Endothelial cell of umbilical vein (primary cell): ENCODE measurements around the gene TMEM191C. TPM values are rescaled to one million over a fixed set of nuclear protein-coding genes. Genes with fewer than 3 reads are reported as not detected.

Experiments
- BruUV-seq: library from RNA; stranded (reverse); fragments of 400-500 nt; replicated peaks from 2 replicates; lab custom pipeline; 2021; lab: Mats Ljungman, UMichigan
- CTCF ChIA-PET: fragments of 300-600, 350-600 bp; sonication (Branson Sonifier 250); formaldehyde crosslinking; loops from one replicate; lab custom pipeline; 2021; ENCODE audit warnings: antibody characterized with exemption, inconsistent platforms; lab: Charles Lee
- POLR2A ChIA-PET: fragments of 300-600, 350-600 bp; sonication (Branson Sonifier 250); formaldehyde crosslinking; loops from one replicate; lab custom pipeline; 2021; ENCODE audit warnings: antibody characterized with exemption, inconsistent platforms; lab: Charles Lee
- DNase-seq: peaks from one replicate; pipeline ENCODE4 v3.0.0-alpha.2; 2011; ENCODE audit warnings: low read depth, low spot score
- FAIRE-seq: peaks from 2 replicates; lab custom pipeline; 2011; peaks lifted over from hg19 to GRCh38; lab: Jason Lieb, UNC
- H2AFZ ChIP-seq: 2 replicates; pipeline ENCODE4 v1.6.0; 2012; ENCODE audit warnings: low read depth, low read length, control low read depth, inconsistent platforms
- H3K27ac ChIP-seq: 2 replicates; pipeline ENCODE4 v1.5.1; 2011; ENCODE audit warnings: low read depth, mild to moderate bottlenecking, control low read depth, low read length, moderate library complexity; ENCODE audit not compliant: insufficient read depth
- H3K27me3 ChIP-seq, 2 experiments: 2 replicates each; pipeline versions ENCODE4 v1.6.0 to v1.6.1; 2011; ENCODE audit warnings: low read length in 2 of 2, mixed read lengths in 1 of 2; ENCODE audit not compliant: control insufficient read depth in 2 of 2, insufficient read depth in 2 of 2
- H3K36me3 ChIP-seq, 2 experiments: 2 replicates in 1 of 2; 3 replicates in 1 of 2; pipeline ENCODE4 v1.5.1; 2011; ENCODE audit warnings: low read length in 2 of 2, mild to moderate bottlenecking in 1 of 2, moderate library complexity in 1 of 2; ENCODE audit not compliant: control insufficient read depth in 2 of 2, insufficient read depth in 2 of 2; ENCODE audit errors: extremely low read depth in 1 of 2
- H3K4me1 ChIP-seq: 3 replicates; pipeline ENCODE4 v1.5.1; 2011; ENCODE audit warnings: mild to moderate bottlenecking, low read length; ENCODE audit not compliant: control insufficient read depth, insufficient read depth; ENCODE audit errors: extremely low read depth
- H3K4me2 ChIP-seq: 2 replicates; pipeline ENCODE4 v1.6.1; 2011; ENCODE audit warnings: low read length, control low read depth, mixed read lengths; ENCODE audit not compliant: insufficient read depth
- H3K4me3 ChIP-seq, 3 experiments: fragments of 200-600 bp in 1 of 3; sonication (generic), shearing (Covaris generic) in 1 of 3; replicated peaks in 1 of 3; 2 replicates each; pipeline ENCODE4 v1.5.1; 2011 to 2016; ENCODE audit warnings: control low read depth in 3 of 3, low read length in 3 of 3, mild to moderate bottlenecking in 2 of 3, inconsistent platforms in 1 of 3, low read depth in 1 of 3, moderate library complexity in 1 of 3; ENCODE audit not compliant: insufficient read depth in 1 of 3
- H3K79me2 ChIP-seq: 2 replicates; pipeline ENCODE4 v1.6.0; 2012; ENCODE audit warnings: low read length, inconsistent platforms; ENCODE audit not compliant: control insufficient read depth, insufficient read depth
- H3K9ac ChIP-seq: replicated peaks from 2 replicates; pipeline ENCODE3; 2011; ENCODE audit warnings: low read length, control low read depth; ENCODE audit not compliant: insufficient read depth; ENCODE audit errors: extremely low read depth
- H3K9me1 ChIP-seq: replicated peaks from 3 replicates; pipeline ENCODE4 v1.6.0; 2011; ENCODE audit warnings: mild to moderate bottlenecking, low read length; ENCODE audit not compliant: control insufficient read depth, insufficient read depth; ENCODE audit errors: extremely low read depth
- H3K9me3 ChIP-seq: replicated peaks from 2 replicates; pipeline ENCODE4 v1.5.1; 2012; ENCODE audit warnings: low read length, inconsistent platforms; ENCODE audit not compliant: control insufficient read depth, insufficient read depth
- H4K20me1 ChIP-seq: replicated peaks from 2 replicates; pipeline ENCODE3; 2011; ENCODE audit warnings: mild to moderate bottlenecking, low read length; ENCODE audit not compliant: control insufficient read depth, insufficient read depth; ENCODE audit errors: extremely low read depth
- CTCF ChIP-seq, 2 donors: IDR thresholded peaks; 1 replicate in 1 of 2; 2 replicates in 1 of 2; pipeline ENCODE4 v1.5.1; 2011; ENCODE audit warnings: low read length in 2 of 2, mild to moderate bottlenecking in 2 of 2, moderate library complexity in 2 of 2, control low read depth in 1 of 2, inconsistent platforms in 1 of 2, low read depth in 1 of 2; ENCODE audit not compliant: insufficient read depth in 1 of 2; ENCODE audit errors: extremely low read depth in 1 of 2
- EZH2 ChIP-seq: IDR thresholded peaks from 2 replicates; pipeline ENCODE4 v1.6.1; 2012; ENCODE audit warnings: borderline replicate concordance, low read depth, mild to moderate bottlenecking, moderate library complexity, low read length, inconsistent platforms; ENCODE audit not compliant: severe bottlenecking
- FOS ChIP-seq: IDR thresholded peaks from 2 replicates; pipeline ENCODE4 v1.6.1; 2011; ENCODE audit warnings: mild to moderate bottlenecking, low read length, moderate library complexity, borderline replicate concordance; ENCODE audit not compliant: insufficient read depth
- GATA2 ChIP-seq: IDR thresholded peaks from 2 replicates; pipeline ENCODE4 v1.7.0; 2011; ENCODE audit warnings: low read depth, mild to moderate bottlenecking, moderate library complexity, mixed read lengths, low read length; ENCODE audit not compliant: insufficient read length, insufficient read depth
- JUN ChIP-seq: IDR thresholded peaks from 2 replicates; pipeline ENCODE4 v1.6.1; 2011; ENCODE audit warnings: borderline replicate concordance, low read depth; ENCODE audit not compliant: insufficient read length, insufficient read depth
- MAX ChIP-seq: IDR thresholded peaks from 2 replicates; pipeline ENCODE4 v1.6.1; 2011; ENCODE audit not compliant: insufficient read depth, insufficient read length
- MYC ChIP-seq: IDR thresholded peaks from one replicate; pipeline ENCODE4 v1.6.1; 2011; ENCODE audit warnings: mild to moderate bottlenecking, low read depth, low read length
- POLR2A ChIP-seq: IDR thresholded peaks from 2 replicates; pipeline ENCODE4 v1.6.1; 2012; ENCODE audit warnings: low read depth, mild to moderate bottlenecking, control low read depth, low read length
- POLR2AphosphoS5 ChIP-seq: IDR thresholded peaks from 2 replicates; pipeline ENCODE4 v1.6.1; 2012; ENCODE audit warnings: low read depth, mild to moderate bottlenecking, control low read depth, low read length, moderate library complexity; ENCODE audit not compliant: insufficient read depth
- dilution Hi-C: fragments of 300-500 bp; cut with MboI; formaldehyde crosslinking; loops from one replicate; pipeline ENCODE4 v1.15.0; 2019; ENCODE audit warnings: low sequenced_read_pairs; ENCODE audit not compliant: extremely low pct_ligation_motif_present
- intact Hi-C: fragments of 100-400 bp; cut with micrococcal nuclease; formaldehyde crosslinking; loops from one replicate; pipeline ENCODE4 v1.10.0; 2022
- polyA plus RNA-seq, 4 experiments: library from polyadenylated mRNA; depleted of rRNA in 3 of 4; stranded (reverse) in 3 of 4; unstranded in 1 of 4; fragments of >200 nt; gene quantifications; 2 replicates each; pipeline versions ENCODE4 v1.2.1 to v1.2.3, GENCODE V29; 2011 to 2012; ENCODE audit warnings: missing spikeins in 1 of 4
- total RNA-seq: library from RNA; stranded (reverse); gene quantifications from 2 replicates; pipeline ENCODE4 v1.2.3, GENCODE V29; 2021

The TMEM191C gene
- total and polyA plus RNA-seq, 2 donors (not counting 3 experiments of a cell fraction or from before 2014, with no cell fraction given) = 0.47 to 1.2 TPM

GRCh38 chr22:21444701-21445436 lies 22.3 kb upstream of the TMEM191C start:
- DNase-seq = no peak
- Histone ChIP-seq H3K9me3 (no peaks in the 10 kb centered on the region), H2AFZ (no peak overlapping the region), H4K20me1 (no peaks in the 10 kb centered on the region), H3K9ac (no peak overlapping the region), H3K4me1 (no peaks in the 10 kb centered on the region), H3K4me2 (no peak overlapping the region), H3K9me1 (no peaks in the 10 kb centered on the region), H3K79me2 (no peaks in the 10 kb centered on the region), H3K4me3 (no peak overlapping the region), H3K27me3 (no peaks in the 10 kb centered on the region), H3K27ac (no peak overlapping the region), H3K36me3 (peaks cover 0 to 9% of the 10 kb centered on the region in 2 experiments)
- FAIRE-seq = no peak
- TF ChIP-seq GATA2 (no peak), MYC (no peak), EZH2 (no peak), POLR2AphosphoS5 (no peak), POLR2A (no peak), MAX (no peak), JUN (no peak), FOS (no peak), CTCF (IDR thresholded peaks at IDR 0.05; ENCODE audit: extremely low read depth in 1 of 2, insufficient read depth in 1 of 2, low read depth in 1 of 2, low read length in 2 of 2) (no peak)
- dilution Hi-C loops (no loop called here), intact Hi-C loops (no loop called here)
- no TSS peak for BruUV-seq
- ChIA-PET CTCF (no interaction called here), POLR2A (interaction anchor here (0.6 kb wide), 1 partner anchor 201 kb away, joined by 7 read pairs; no protein-coding TSS in a partner anchor)
